ENCODE measurements around the gene FKBP11. TPM values are rescaled to one million over a fixed set of nuclear protein-coding genes. Genes with fewer than 3 reads are reported as not detected.

Gene FKBP11
- total RNA-seq, 4 donors from 2014 or later = 14.7 to 32.1 (median 22.5) TPM

GRCh38 chr12:48890657-48891418 lies 34.5 kb downstream of the FKBP11 start:
- peak in 2 of 3 donors; percentile 40 to 69 for TF ChIP-seq CTCF (IDR thresholded peaks at IDR 0.05)
- ATAC-seq (ENCODE audit: low FRiP score) = peak; percentile 96
- peak; percentile 75 for DNase-seq (ENCODE audit: low spot score)

- no peak for TF ChIP-seq CTCF (IDR thresholded peaks at IDR 0.05)
- ATAC-seq (ENCODE audit: low FRiP score) (no peak), DNase-seq (ENCODE audit: low spot score) (no peak)
Measured at GRCh38 chr12:48889679-48890078, 35.6 kb downstream of the FKBP11 start.

GRCh38 chr12:48883305-48884161 lies 41.8 kb downstream of the FKBP11 start:
- no peak for ATAC-seq (ENCODE audit: low FRiP score)
- no peak for TF ChIP-seq CTCF (IDR thresholded peaks at IDR 0.05)
- no peak for DNase-seq (ENCODE audit: low spot score)

- no peak for DNase-seq (ENCODE audit: low spot score)
- ATAC-seq (ENCODE audit: low FRiP score) = no peak
- TF ChIP-seq CTCF (IDR thresholded peaks at IDR 0.05) = no peak
Measured at GRCh38 chr12:48882972-48883304, 42.4 kb downstream of the FKBP11 start.

GRCh38 chr12:48882315-48882687 lies 43.0 kb downstream of the FKBP11 start:
- TF ChIP-seq CTCF (IDR thresholded peaks at IDR 0.05) = no peak
- ATAC-seq (ENCODE audit: low FRiP score) = peak; percentile 67
- DNase-seq (ENCODE audit: low spot score) = no peak

- no peak for DNase-seq (ENCODE audit: low spot score)
- ATAC-seq (ENCODE audit: low FRiP score) = peak; percentile 20
- TF ChIP-seq CTCF (IDR thresholded peaks at IDR 0.05) = no peak
Measured at GRCh38 chr12:48881686-48882314, 43.5 kb downstream of the FKBP11 start.

Measured in omental fat pad (tissue), 4 donors.